Activated naive CD4-positive, alpha-beta T cell treated with anti-CD3 and anti-CD28 coated beads, Interleukin-2, amount 50 U/mL, for 72 hours (primary cell): ENCODE results near the gene RAD51B. TPM values are rescaled to one million over a fixed set of nuclear protein-coding genes. Genes with fewer than 3 reads are reported as not detected.
"Not testable (repeated sequence)": the region's sequence is repeated elsewhere in the genome, so short reads cannot be mapped to it uniquely, and the experiment has no call there.

Experiments used
- ATAC-seq, 2 donors: fragments of 150-1000 bp; cut with Tn5 transposase; 2 replicates each; pipeline ENCODE4 v1.10.0; 2021; ENCODE audit warnings: mild to moderate bottlenecking in 2 of 2, moderate library complexity in 2 of 2
- DNase-seq, 2 donors: peaks; one replicate each; pipeline ENCODE4 v3.0.0; 2021 to 2022; ENCODE audit warnings: low spot score in 2 of 2
- H3K27ac Mint-ChIP-seq, 2 donors: one replicate each; pipeline ENCODE4 v1.8.0; 2022; ENCODE audit warnings: mild to moderate bottlenecking in 2 of 2, mixed read lengths in 2 of 2
- H3K36me3 Mint-ChIP-seq, 2 donors: one replicate each; pipeline ENCODE4 v1.8.0; 2022; ENCODE audit warnings: mixed read lengths in 2 of 2
- H3K9me3 Mint-ChIP-seq, 2 donors: one replicate each; pipeline ENCODE4 v1.8.0; 2022; ENCODE audit warnings: mixed read lengths in 2 of 2
- total RNA-seq, 2 donors: library from RNA; stranded (reverse); gene quantifications; one replicate each; pipeline ENCODE4 v1.2.3, GENCODE V29; 2022

The RAD51B gene
- total RNA-seq, 2 donors from 2014 or later: 36.5 to 53.0 TPM

GRCh38 chr14:68109132-68109900 lies 289.7 kb downstream of the RAD51B start:
- Mint-ChIP-seq H3K9me3 (no peaks in the 10 kb centered on the region), H3K27ac (no peak overlapping the region), H3K36me3 (no peaks in the 10 kb centered on the region)
- no peak for DNase-seq
- no peak for ATAC-seq

GRCh38 chr14:68111097-68111852 lies 291.7 kb downstream of the RAD51B start:
- DNase-seq: no peak
- no peak overlapping the region for H3K27ac Mint-ChIP-seq
- no peak for ATAC-seq
- H3K9me3 Mint-ChIP-seq: no peaks in the 10 kb centered on the region
- H3K36me3 Mint-ChIP-seq: no peaks in the 10 kb centered on the region

- Mint-ChIP-seq H3K27ac (no peak overlapping the region), H3K36me3 (no peaks in the 10 kb centered on the region), H3K9me3 (no peaks in the 10 kb centered on the region)
- no peak for ATAC-seq
- DNase-seq: no peak
Observed at GRCh38 chr14:68111853-68112270, 292.3 kb downstream of the RAD51B start.

GRCh38 chr14:68112442-68112841 lies 292.9 kb downstream of the RAD51B start:
- Mint-ChIP-seq H3K36me3 (no peaks in the 10 kb centered on the region), H3K9me3 (no peaks in the 10 kb centered on the region), H3K27ac (no peak overlapping the region)
- DNase-seq: no peak
- ATAC-seq: no peak

- H3K27ac Mint-ChIP-seq: no peak overlapping the region
- H3K9me3 Mint-ChIP-seq: no peaks in the 10 kb centered on the region
- no peak for DNase-seq
- no peak for ATAC-seq
- H3K36me3 Mint-ChIP-seq: no peaks in the 10 kb centered on the region
Observed at GRCh38 chr14:68113343-68113930, 293.9 kb downstream of the RAD51B start.

GRCh38 chr14:68115952-68116351 lies 296.4 kb downstream of the RAD51B start:
- H3K9me3 Mint-ChIP-seq, DNase-seq, H3K36me3 Mint-ChIP-seq, H3K27ac Mint-ChIP-seq, ATAC-seq: not testable (repeated sequence)

GRCh38 chr14:68122651-68123050 lies 303.1 kb downstream of the RAD51B start:
- Mint-ChIP-seq H3K9me3 (no peaks in the 10 kb centered on the region), H3K36me3 (peaks cover 0 to 10% of the 10 kb centered on the region in 2 donors), H3K27ac (no peak overlapping the region)
- ATAC-seq (no peak), DNase-seq (no peak)

- H3K27ac Mint-ChIP-seq: no peak overlapping the region
- no peaks in the 10 kb centered on the region for H3K9me3 Mint-ChIP-seq
- peaks cover 0 to 10% of the 10 kb centered on the region in 2 donors for H3K36me3 Mint-ChIP-seq
- ATAC-seq (peak; percentile 43 to 77), DNase-seq (no peak)
Observed at GRCh38 chr14:68124050-68124449, 304.5 kb downstream of the RAD51B start.

GRCh38 chr14:68124979-68125731 lies 305.6 kb downstream of the RAD51B start:
- H3K36me3 Mint-ChIP-seq: peaks cover 0 to 10% of the 10 kb centered on the region in 2 donors
- no peak for DNase-seq
- H3K9me3 Mint-ChIP-seq: no peaks in the 10 kb centered on the region
- peak overlapping the region in 1 of 2 donors; percentile 68 for H3K27ac Mint-ChIP-seq
- peak; percentile 33 to 68 for ATAC-seq

GRCh38 chr14:68127166-68127565 lies 307.6 kb downstream of the RAD51B start:
- Mint-ChIP-seq H3K27ac (no peak overlapping the region), H3K9me3 (no peaks in the 10 kb centered on the region), H3K36me3 (no peaks in the 10 kb centered on the region)
- ATAC-seq (no peak), DNase-seq (no peak)

GRCh38 chr14:68131907-68132306 lies 312.3 kb downstream of the RAD51B start:
- Mint-ChIP-seq H3K9me3 (no peaks in the 10 kb centered on the region), H3K36me3 (no peaks in the 10 kb centered on the region), H3K27ac (no peak overlapping the region)
- ATAC-seq: no peak
- DNase-seq: no peak

GRCh38 chr14:68132563-68133121 lies 313.1 kb downstream of the RAD51B start:
- Mint-ChIP-seq H3K9me3 (no peaks in the 10 kb centered on the region), H3K36me3 (no peaks in the 10 kb centered on the region), H3K27ac (no peak overlapping the region)
- no peak for DNase-seq
- no peak for ATAC-seq

GRCh38 chr14:68133856-68134255 lies 314.3 kb downstream of the RAD51B start:
- ATAC-seq: no peak
- H3K36me3 Mint-ChIP-seq: no peaks in the 10 kb centered on the region
- peak overlapping the region in 1 of 2 donors; percentile 36 for H3K27ac Mint-ChIP-seq
- no peak for DNase-seq
- no peaks in the 10 kb centered on the region for H3K9me3 Mint-ChIP-seq

GRCh38 chr14:68135028-68135427 lies 315.4 kb downstream of the RAD51B start:
- no peak for ATAC-seq
- no peak overlapping the region for H3K27ac Mint-ChIP-seq
- H3K36me3 Mint-ChIP-seq: no peaks in the 10 kb centered on the region
- no peaks in the 10 kb centered on the region for H3K9me3 Mint-ChIP-seq
- DNase-seq: no peak

- DNase-seq: no peak
- Mint-ChIP-seq H3K27ac (no peak overlapping the region), H3K36me3 (no peaks in the 10 kb centered on the region), H3K9me3 (no peaks in the 10 kb centered on the region)
- ATAC-seq: no peak
Observed at GRCh38 chr14:68135566-68135965, 316.0 kb downstream of the RAD51B start.
